ENCODE measurements around the gene ARHGAP42. TPM values are rescaled to one million over a fixed set of nuclear protein-coding genes. Genes with fewer than 3 reads are reported as not detected.

Gene ARHGAP42
- total and polyA plus RNA-seq, 2 of the 13 experiments (the other 11 are each of a cell fraction or from before 2014, with no cell fraction given) = 2.5 to 4.3 TPM

- no TSS peak for BruUV-seq (replicated peaks)
- FAIRE-seq = no peak
Observed at GRCh38 chr11:100914415-100915110, 227.5 kb downstream of the ARHGAP42 start.

GRCh38 chr11:100918551-100919500 is 231.7 kb downstream of the ARHGAP42 start:
- DNase-seq (ENCODE audit: low spot score) (no peak), ATAC-seq (no peak), FAIRE-seq (no peak)
- Histone ChIP-seq H3K4me2 (ENCODE audit: low read depth, low read length) (no peak overlapping the region), H3K9ac (ENCODE audit: insufficient read depth, low read depth, low read length) (no peak overlapping the region), H3K27ac (ENCODE audit: extremely low read length, insufficient read depth, low read length) (no peak overlapping the region), H3K27me3 (ENCODE audit: control insufficient read depth in 1 of 2, insufficient read depth in 2 of 2, low read length in 2 of 2) (no peaks in the 10 kb centered on the region), H3K9me3 (ENCODE audit: low read length) (no peaks in the 10 kb centered on the region), H3K36me3 (replicated peaks in 1 of 2; ENCODE audit: control insufficient read depth in 1 of 2, insufficient read depth in 2 of 2, low read length in 2 of 2) (no peaks in the 10 kb centered on the region), H2AFZ (ENCODE audit: low read length) (no peak overlapping the region), H3K4me1 (ENCODE audit: insufficient read depth, low read length) (no peaks in the 10 kb centered on the region), H3K79me2 (ENCODE audit: insufficient read depth, low read length) (no peaks in the 10 kb centered on the region), H3K4me3 (replicated peaks in 1 of 3; ENCODE audit: insufficient read depth in 1 of 3, low read depth in 2 of 3, low read length in 3 of 3) (no peak overlapping the region), H4K20me1 (ENCODE audit: insufficient read depth, low read length) (no peaks in the 10 kb centered on the region)
- ChIA-PET POLR2A (no interaction called here), CTCF (ENCODE audit: low intra/inter-chr PET ratio, low total read pairs) (no interaction called here)
- in situ Hi-C loops (cut with HindIII; ENCODE audit: extremely low pct_ligation_motif_present, low pct_unique_long_range_greater_than_20kb) = no loop called here
- WGBS (ENCODE audit: low lambda C conversion rate) = 53% methylated on average over 6 of the region's 6 CpGs
- TF ChIP-seq AKNA (CRISPR knock-in tag; IDR thresholded peaks at IDR 0.05; ENCODE audit: borderline replicate concordance) (no peak), TSC22D2 (CRISPR knock-in tag; IDR thresholded peaks at IDR 0.05; ENCODE audit: borderline replicate concordance) (no peak), HNRNPH1 (optimal IDR thresholded peaks at IDR 0.05; ENCODE audit: low read depth, low read length) (no peak), ZNF138 (CRISPR knock-in tag; IDR thresholded peaks at IDR 0.05; ENCODE audit: low read depth) (no peak), TARDBP (CRISPR knock-in tag; IDR thresholded peaks at IDR 0.05) (no peak), ZSCAN9 (CRISPR knock-in tag; IDR thresholded peaks at IDR 0.05; ENCODE audit: borderline replicate concordance) (no peak)
- intact Hi-C loops (cut with micrococcal nuclease; ENCODE audit: unreplicated experiment) = no loop called here
- BruUV-seq (replicated peaks) = no TSS peak

More at GRCh38 chr11:100914415-100915110, 227.5 kb downstream of the ARHGAP42 start:
- no peak overlapping the region for H2AFZ ChIP-seq (ENCODE audit: low read length)
- H3K27ac ChIP-seq (ENCODE audit: extremely low read length, insufficient read depth, low read length) = no peak overlapping the region
- TF ChIP-seq NFKBIZ (CRISPR knock-in tag; IDR thresholded peaks at IDR 0.05) = no peak
- H3K4me2 ChIP-seq (ENCODE audit: low read depth, low read length) = no peak overlapping the region
- POLR2A ChIA-PET = no interaction called here
- no peak overlapping the region for H3K9ac ChIP-seq (ENCODE audit: insufficient read depth, low read depth, low read length)
- no peaks in the 10 kb centered on the region for H3K79me2 ChIP-seq (ENCODE audit: insufficient read depth, low read length)
- H3K36me3 ChIP-seq (replicated peaks in 1 of 2; ENCODE audit: control insufficient read depth in 1 of 2, insufficient read depth in 2 of 2, low read length in 2 of 2) = no peaks in the 10 kb centered on the region
- no peak overlapping the region for H3K4me3 ChIP-seq (replicated peaks in 1 of 3; ENCODE audit: insufficient read depth in 1 of 3, low read depth in 2 of 3, low read length in 3 of 3)
- H4K20me1 ChIP-seq (ENCODE audit: insufficient read depth, low read length) = no peaks in the 10 kb centered on the region
- no peaks in the 10 kb centered on the region for H3K27me3 ChIP-seq (ENCODE audit: control insufficient read depth in 1 of 2, insufficient read depth in 2 of 2, low read length in 2 of 2)
- H3K4me1 ChIP-seq (ENCODE audit: insufficient read depth, low read length) = no peaks in the 10 kb centered on the region
- CTCF ChIA-PET (ENCODE audit: low intra/inter-chr PET ratio, low total read pairs) = no interaction called here
- intact Hi-C loops (cut with micrococcal nuclease; ENCODE audit: unreplicated experiment) (no loop called here), in situ Hi-C loops (cut with HindIII; ENCODE audit: extremely low pct_ligation_motif_present, low pct_unique_long_range_greater_than_20kb) (no loop called here)
- no peaks in the 10 kb centered on the region for H3K9me3 ChIP-seq (ENCODE audit: low read length)
- ATAC-seq (no peak), DNase-seq (ENCODE audit: low spot score) (no peak)
- 82% methylated on average over 6 of the region's 6 CpGs for WGBS (ENCODE audit: low lambda C conversion rate)

Data from HepG2 (cell line).